AG09309 (cell line): ENCODE results near the gene XPO1.

Source experiments
- DNase-seq: peaks from one replicate; pipeline ENCODE4 v3.0.0-alpha.2; 2010; ENCODE audit warnings: low read depth
- H3K4me3 ChIP-seq: 2 replicates; pipeline ENCODE4 v1.5.1; 2011; ENCODE audit warnings: mild to moderate bottlenecking, low read depth, low read length, moderate library complexity; ENCODE audit not compliant: control insufficient read depth
- CTCF ChIP-seq: IDR thresholded peaks from 2 replicates; pipeline ENCODE4 v1.5.1; 2011; ENCODE audit warnings: mild to moderate bottlenecking, low read depth, low read length, inconsistent platforms; ENCODE audit not compliant: insufficient read depth, control insufficient read depth; ENCODE audit errors: missing control alignments

XPO1 gene

GRCh38 chr2:61566566-61566965 is 28.4 kb upstream of the XPO1 start:
- no peak for TF ChIP-seq CTCF
- no peak for DNase-seq
- no peak overlapping the region for H3K4me3 ChIP-seq

GRCh38 chr2:61562615-61563014 is 24.5 kb upstream of the XPO1 start:
- DNase-seq = no peak
- H3K4me3 ChIP-seq = no peak overlapping the region
- TF ChIP-seq CTCF = no peak

GRCh38 chr2:61558160-61558559 is 20.0 kb upstream of the XPO1 start:
- no peak for TF ChIP-seq CTCF
- no peak overlapping the region for H3K4me3 ChIP-seq
- DNase-seq = no peak

- no peak for TF ChIP-seq CTCF
- DNase-seq = no peak
- H3K4me3 ChIP-seq = no peak overlapping the region
Measured at GRCh38 chr2:61557381-61557780, 19.2 kb upstream of the XPO1 start.

GRCh38 chr2:61554604-61555003 is 16.4 kb upstream of the XPO1 start:
- TF ChIP-seq CTCF = no peak
- no peak for DNase-seq

GRCh38 chr2:61550375-61551209 is 12.4 kb upstream of the XPO1 start:
- TF ChIP-seq CTCF = no peak
- no peak for DNase-seq
- H3K4me3 ChIP-seq = no peak overlapping the region

More at GRCh38 chr2:61554604-61555003, 16.4 kb upstream of the XPO1 start:
- no peak overlapping the region for H3K4me3 ChIP-seq
